Stimulated activated CD4-positive, alpha-beta T cell treated with anti-CD3 and anti-CD28 coated beads, Interleukin-4, amount 100 ng/mL, for 1 hour (primary cell): ENCODE data around the gene VTI1A.
"Not testable (repeated sequence)": the region's sequence is repeated elsewhere in the genome, so short reads cannot be mapped to it uniquely, and the experiment has no call there.

Experiments
- DNase-seq: peaks from one replicate; pipeline ENCODE4 v3.0.0-alpha.2; 2020

Gene VTI1A

GRCh38 chr10:112454910-112455779 lies 8.1 kb downstream of the VTI1A start:
- no peak for DNase-seq

GRCh38 chr10:112456533-112456932 lies 9.5 kb downstream of the VTI1A start:
- DNase-seq = no peak

- no peak for DNase-seq
These were observed 13.4 kb downstream of the VTI1A start for GRCh38 chr10:112460366-112460765.

GRCh38 chr10:112461029-112461887 lies 14.2 kb downstream of the VTI1A start:
- DNase-seq = peak; percentile 14

- not testable (repeated sequence) for DNase-seq
These were observed 17.1 kb downstream of the VTI1A start for GRCh38 chr10:112464074-112464473.

GRCh38 chr10:112465299-112465883 lies 18.4 kb downstream of the VTI1A start:
- no peak for DNase-seq

GRCh38 chr10:112466802-112467201 lies 19.8 kb downstream of the VTI1A start:
- DNase-seq = no peak

GRCh38 chr10:112467541-112468075 lies 20.6 kb downstream of the VTI1A start:
- DNase-seq = no peak

GRCh38 chr10:112471878-112472487 lies 25.0 kb downstream of the VTI1A start:
- DNase-seq = no peak

GRCh38 chr10:112475575-112476218 lies 28.7 kb downstream of the VTI1A start:
- no peak for DNase-seq

GRCh38 chr10:112481602-112482001 lies 34.6 kb downstream of the VTI1A start:
- DNase-seq = no peak

GRCh38 chr10:112484399-112484798 lies 37.4 kb downstream of the VTI1A start:
- DNase-seq = no peak

GRCh38 chr10:112487964-112488363 lies 40.9 kb downstream of the VTI1A start:
- no peak for DNase-seq

- no peak for DNase-seq
These were observed 43.5 kb downstream of the VTI1A start for GRCh38 chr10:112490545-112490944.

GRCh38 chr10:112491144-112491543 lies 44.1 kb downstream of the VTI1A start:
- no peak for DNase-seq

GRCh38 chr10:112492736-112493135 lies 45.7 kb downstream of the VTI1A start:
- no peak for DNase-seq

GRCh38 chr10:112497347-112497950 lies 50.4 kb downstream of the VTI1A start:
- no peak for DNase-seq

- DNase-seq = no peak
These were observed 51.8 kb downstream of the VTI1A start for GRCh38 chr10:112498806-112499205.

- not testable (repeated sequence) for DNase-seq
These were observed 53.0 kb downstream of the VTI1A start for GRCh38 chr10:112499985-112500384.

- DNase-seq = no peak
These were observed 55.5 kb downstream of the VTI1A start for GRCh38 chr10:112502536-112502935.

- no peak for DNase-seq
These were observed 56.6 kb downstream of the VTI1A start for GRCh38 chr10:112503643-112504042.

GRCh38 chr10:112507046-112507445 lies 60.0 kb downstream of the VTI1A start:
- no peak for DNase-seq
